Large intestine (tissue), 3 donors: Measurements from ENCODE around the gene SERTAD4. TPM values are rescaled to one million over a fixed set of nuclear protein-coding genes. Genes with fewer than 3 reads are reported as not detected.
A peak's percentile ranks its signal among the peaks of the same experiment; 100 is the strongest.

Source experiments
- DNase-seq, 2 donors: peaks; one replicate each; pipeline versions ENCODE4 v3.0.0 to v3.0.0-alpha.2; 2013
- H3K27ac ChIP-seq: one replicate; pipeline ENCODE4 v1.5.1; 2013; ENCODE audit warnings: low read length
- H3K27me3 ChIP-seq: 2 replicates; pipeline ENCODE4 v1.6.1; 2013; ENCODE audit warnings: low read length; ENCODE audit not compliant: control insufficient read depth, insufficient read depth
- H3K36me3 ChIP-seq: 2 replicates; pipeline ENCODE4 v1.6.1; 2013; ENCODE audit warnings: low read length; ENCODE audit not compliant: control insufficient read depth, insufficient read depth
- H3K4me1 ChIP-seq: one replicate; pipeline ENCODE4 v1.6.1; 2013; ENCODE audit warnings: low read length; ENCODE audit not compliant: control insufficient read depth, insufficient read depth
- H3K4me3 ChIP-seq: one replicate; pipeline ENCODE4 v1.5.1; 2013; ENCODE audit warnings: low read length
- H3K9me3 ChIP-seq: one replicate; pipeline ENCODE4 v1.6.1; 2013; ENCODE audit warnings: mild to moderate bottlenecking, low read depth, low read length, moderate library complexity; ENCODE audit not compliant: control insufficient read depth
- WGBS: methylation state at CpG from one replicate; pipeline ENCODE4 v1.1.5; 2013; ENCODE audit warnings: low lambda C conversion rate; ENCODE audit not compliant: insufficient coverage; 5-methylcytosine and 5-hydroxymethylcytosine counted together
- polyA plus RNA-seq: library from polyadenylated mRNA; unstranded; fragments of 120-200 nt; gene quantifications from one replicate; pipeline ENCODE4 v1.2.1, GENCODE V29; 2013

The SERTAD4 gene
- polyA plus RNA-seq, 1 donor, result 2.2 TPM

GRCh38 chr1:210280221-210280620 lies 47.6 kb downstream of the SERTAD4 start:
- DNase-seq, result no peak
- no peak overlapping the region for H3K4me3 ChIP-seq
- no peaks in the 10 kb centered on the region for H3K36me3 ChIP-seq
- peaks cover 3% of the 10 kb centered on the region for H3K27me3 ChIP-seq
- no peaks in the 10 kb centered on the region for H3K4me1 ChIP-seq
- no peak overlapping the region for H3K27ac ChIP-seq
- no peaks in the 10 kb centered on the region for H3K9me3 ChIP-seq
- 100% methylated on average over 1 of the region's 5 CpGs for WGBS

GRCh38 chr1:210288116-210288515 lies 55.5 kb downstream of the SERTAD4 start:
- Histone ChIP-seq H3K4me3 (no peak overlapping the region), H3K27ac (no peak overlapping the region), H3K9me3 (no peaks in the 10 kb centered on the region), H3K36me3 (no peaks in the 10 kb centered on the region), H3K4me1 (peaks cover 11% of the 10 kb centered on the region), H3K27me3 (peaks cover 33% of the 10 kb centered on the region)
- DNase-seq, result no peak
- 100% methylated on average over 1 of the region's 4 CpGs for WGBS

DNA sequence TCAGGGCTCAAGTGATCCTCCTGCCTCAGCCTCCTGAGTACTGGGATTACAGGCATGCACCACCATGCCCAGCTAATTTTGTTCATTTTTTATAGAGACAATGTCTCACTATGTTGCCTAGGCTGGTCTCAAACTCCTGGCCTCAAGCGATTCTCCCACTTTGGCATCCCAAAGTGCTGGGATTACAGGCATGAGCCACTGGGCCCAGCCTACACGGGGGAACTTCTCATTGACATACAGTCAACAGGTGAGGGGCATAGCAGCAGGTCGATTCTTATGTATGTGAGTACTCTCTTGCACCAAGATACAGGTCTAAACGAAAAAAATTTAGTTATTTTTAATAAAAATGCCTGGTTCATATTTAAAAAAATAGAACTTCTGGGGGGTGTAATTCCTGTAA lies 56.7 kb downstream of the SERTAD4 start:
- H3K27me3 ChIP-seq, result peaks cover 34% of the 10 kb centered on the region
- peaks cover 13% of the 10 kb centered on the region for H3K4me1 ChIP-seq
- no peak for DNase-seq
- H3K27ac ChIP-seq, result no peak overlapping the region
- no peak overlapping the region for H3K4me3 ChIP-seq
- H3K36me3 ChIP-seq, result no peaks in the 10 kb centered on the region
- no peaks in the 10 kb centered on the region for H3K9me3 ChIP-seq
- 86% methylated on average over 2 of the region's 4 CpGs for WGBS

DNA sequence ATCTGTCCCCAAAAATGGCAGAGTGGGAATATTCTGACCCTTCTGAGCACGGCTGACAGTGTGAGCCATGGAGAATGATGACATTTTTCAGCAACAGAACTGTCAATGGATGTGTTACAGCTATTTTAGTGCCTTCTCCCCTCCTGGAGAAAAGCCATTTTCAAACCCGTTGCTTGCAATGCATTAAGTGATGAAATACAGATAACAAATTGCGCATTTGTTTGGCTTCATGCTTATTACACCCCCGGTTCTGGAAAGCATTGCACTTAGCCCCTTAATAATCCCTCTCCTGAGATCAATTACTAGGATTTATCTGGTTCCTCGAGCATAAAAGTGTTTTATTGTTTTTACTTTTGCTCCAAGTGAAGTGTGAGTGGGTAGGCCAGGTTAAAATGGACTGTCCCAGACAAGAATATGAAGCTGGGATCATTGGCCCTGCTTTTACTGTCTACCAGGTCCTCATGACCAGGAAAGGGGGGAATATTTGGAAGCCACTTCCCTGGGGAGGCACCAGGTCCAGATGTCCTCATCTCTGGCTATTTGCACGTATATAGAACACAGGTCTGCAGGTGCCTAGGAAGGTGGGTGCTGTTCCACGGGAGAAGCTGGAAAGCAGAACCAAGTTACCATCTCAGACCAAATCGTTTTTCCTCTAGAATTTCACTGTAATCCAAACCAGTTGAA lies 58.6 kb downstream of the SERTAD4 start:
- Histone ChIP-seq H3K27me3 (peaks cover 33% of the 10 kb centered on the region), H3K4me3 (no peak overlapping the region), H3K36me3 (no peaks in the 10 kb centered on the region), H3K9me3 (no peaks in the 10 kb centered on the region), H3K27ac (no peak overlapping the region), H3K4me1 (peaks cover 20% of the 10 kb centered on the region)
- WGBS, result no CpG with 5 or more reads among the region's 8 CpGs
- DNase-seq, result no peak

DNA sequence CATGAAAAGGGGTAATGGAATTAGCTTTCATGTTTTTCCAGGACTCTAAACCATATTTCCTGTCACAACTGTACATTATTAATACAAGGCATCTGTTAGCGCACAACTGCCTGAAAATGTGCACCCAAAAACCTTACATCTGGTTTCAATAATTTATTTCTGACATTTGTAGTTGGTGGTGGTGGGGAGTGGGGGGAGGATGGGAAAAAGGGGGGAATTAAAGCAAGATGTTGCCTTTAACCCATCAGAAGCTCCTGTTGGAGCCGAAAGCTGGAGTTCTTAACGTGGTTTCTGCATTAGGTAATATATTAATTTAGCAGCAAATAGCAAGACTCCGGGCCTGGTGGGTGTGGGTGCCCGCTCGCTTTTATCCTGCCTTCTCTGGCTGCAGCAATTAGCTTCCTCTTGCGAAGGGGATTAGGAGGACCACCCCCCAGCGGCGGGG lies 59.2 kb downstream of the SERTAD4 start:
- Histone ChIP-seq H3K4me3 (peak overlapping the region; percentile 32), H3K27ac (peak overlapping the region; percentile 49), H3K9me3 (no peaks in the 10 kb centered on the region), H3K36me3 (no peaks in the 10 kb centered on the region), H3K4me1 (peaks cover 20% of the 10 kb centered on the region), H3K27me3 (peaks cover 33% of the 10 kb centered on the region)
- peak in 1 of 2 donors; percentile 24 for DNase-seq
- WGBS, result no CpG with 5 or more reads among the region's 9 CpGs

DNA sequence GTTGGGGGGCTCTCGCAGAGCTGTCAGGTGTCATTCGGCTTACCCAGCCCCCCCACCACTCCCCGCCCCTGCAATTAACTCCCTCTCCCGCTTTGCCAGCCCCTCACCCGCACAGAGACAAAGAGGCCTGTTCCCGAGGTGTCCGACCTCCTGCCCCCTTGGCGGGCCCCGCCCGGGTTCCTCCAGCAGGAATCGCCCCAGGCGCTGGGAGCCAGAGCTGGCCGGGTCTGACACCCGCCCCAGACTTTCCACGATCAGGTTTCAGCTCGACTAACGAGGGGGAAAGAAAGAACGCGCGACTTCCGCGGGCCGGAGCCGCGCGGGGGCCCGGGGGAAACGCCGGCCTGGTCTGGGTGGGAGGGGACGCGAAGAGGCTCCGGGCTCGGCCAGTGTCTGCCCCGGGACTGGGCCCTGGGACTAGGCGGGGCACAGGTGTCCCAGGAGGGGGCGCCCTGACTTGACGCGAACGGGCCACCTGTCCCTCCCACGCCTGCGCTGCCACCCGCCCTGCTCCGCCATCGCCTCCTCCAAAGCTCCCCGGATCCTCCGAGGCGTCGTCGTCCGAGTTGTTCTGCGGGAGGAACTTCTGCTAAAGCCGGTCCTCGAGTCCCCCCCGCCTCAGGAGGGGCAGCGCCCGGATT lies 59.8 kb downstream of the SERTAD4 start:
- Histone ChIP-seq H3K27me3 (peaks cover 33% of the 10 kb centered on the region), H3K4me1 (peaks cover 20% of the 10 kb centered on the region), H3K4me3 (peak overlapping the region; percentile 32), H3K27ac (peak overlapping the region; percentile 49), H3K36me3 (no peaks in the 10 kb centered on the region), H3K9me3 (no peaks in the 10 kb centered on the region)
- WGBS, result no CpG with 5 or more reads among the region's 56 CpGs
- peak in 1 of 2 donors; percentile 50 for DNase-seq

GRCh38 chr1:210293171-210293607 lies 60.6 kb downstream of the SERTAD4 start:
- H3K36me3 ChIP-seq, result no peaks in the 10 kb centered on the region
- no peak overlapping the region for H3K4me3 ChIP-seq
- peaks cover 35% of the 10 kb centered on the region for H3K27me3 ChIP-seq
- H3K9me3 ChIP-seq, result no peaks in the 10 kb centered on the region
- no peak overlapping the region for H3K27ac ChIP-seq
- no CpG with 5 or more reads among the region's 7 CpGs for WGBS
- peak in 1 of 2 donors; percentile 15 for DNase-seq
- H3K4me1 ChIP-seq, result peaks cover 20% of the 10 kb centered on the region

- Histone ChIP-seq H3K9me3 (no peaks in the 10 kb centered on the region), H3K4me1 (peaks cover 20% of the 10 kb centered on the region)
- WGBS, result 87% methylated on average over 3 of the region's 10 CpGs
Observed at GRCh38 chr1:210294999-210295745, 62.6 kb downstream of the SERTAD4 start.

More at GRCh38 chr1:210294999-210295745, 62.6 kb downstream of the SERTAD4 start:
- DNase-seq, result peak in 1 of 2 donors; percentile 48
- no peak overlapping the region for H3K4me3 ChIP-seq
- no peaks in the 10 kb centered on the region for H3K36me3 ChIP-seq
- H3K27me3 ChIP-seq, result peaks cover 35% of the 10 kb centered on the region
- peak overlapping the region; percentile 48 for H3K27ac ChIP-seq
